Calu3 (cell line): Measurements from ENCODE around the gene TSPAN13. TPM values are rescaled to one million over a fixed set of nuclear protein-coding genes. Genes with fewer than 3 reads are reported as not detected.

Source experiments
- BruUV-seq: library from RNA; stranded (reverse); fragments of 400-500 nt; replicated peaks from 2 replicates; lab custom pipeline; 2021; lab: Mats Ljungman, UMichigan
- CTCF ChIA-PET: fragments of 300-600 bp; sonication (Branson Sonifier 250); formaldehyde crosslinking; loops from one replicate; lab custom pipeline; 2022; ENCODE audit warnings: antibody characterized with exemption; lab: Charles Lee
- DNase-seq: peaks from one replicate; pipeline ENCODE4 v3.0.0; 2022
- H3K27ac Mint-ChIP-seq: one replicate; pipeline ENCODE4 v1.8.0; 2022; ENCODE audit warnings: mixed read lengths; ENCODE audit not compliant: unreplicated experiment
- H3K27me3 Mint-ChIP-seq: one replicate; pipeline ENCODE4 v1.8.0; 2022; ENCODE audit warnings: mixed read lengths; ENCODE audit not compliant: unreplicated experiment
- H3K36me3 Mint-ChIP-seq: one replicate; pipeline ENCODE4 v1.8.0; 2022; ENCODE audit warnings: mild to moderate bottlenecking, moderate library complexity, mixed read lengths; ENCODE audit not compliant: insufficient read depth, unreplicated experiment
- H3K4me1 Mint-ChIP-seq: one replicate; pipeline ENCODE4 v1.8.0; 2022; ENCODE audit warnings: mild to moderate bottlenecking, low read depth, mixed read lengths; ENCODE audit not compliant: unreplicated experiment
- H3K4me3 Mint-ChIP-seq: one replicate; pipeline ENCODE4 v1.8.0; 2022; ENCODE audit warnings: mild to moderate bottlenecking, low read depth, moderate library complexity, mixed read lengths; ENCODE audit not compliant: unreplicated experiment
- H3K9me3 Mint-ChIP-seq: one replicate; pipeline ENCODE4 v1.8.0; 2022; ENCODE audit warnings: low read depth, mixed read lengths; ENCODE audit not compliant: unreplicated experiment
- CTCF ChIP-seq: fragments of 200-600 bp; IDR thresholded peaks from one replicate; pipeline ENCODE4 v1.8.0; 2022; ENCODE audit warnings: antibody characterized with exemption; ENCODE audit not compliant: unreplicated experiment
- intact Hi-C: fragments of 100-400 bp; cut with micrococcal nuclease; formaldehyde crosslinking; loops from one replicate; pipeline ENCODE4 v1.10.0; 2022; ENCODE audit not compliant: unreplicated experiment
- total RNA-seq: library from RNA; stranded (reverse); gene quantifications from 2 replicates; pipeline ENCODE4 v1.2.3, GENCODE V29; 2022

Gene TSPAN13
- total RNA-seq, 1 experiment from 2014 or later = 148 TPM

GRCh38 chr7:16826060-16826459 is 72.5 kb downstream of the TSPAN13 start:
- no peaks in the 10 kb centered on the region for H3K9me3 Mint-ChIP-seq
- no peak overlapping the region for H3K27ac Mint-ChIP-seq
- no peak for TF ChIP-seq CTCF
- no peaks in the 10 kb centered on the region for H3K27me3 Mint-ChIP-seq
- peaks cover 18% of the 10 kb centered on the region for H3K4me1 Mint-ChIP-seq
- peaks cover 4% of the 10 kb centered on the region for H3K36me3 Mint-ChIP-seq
- intact Hi-C loops = no loop called here
- CTCF ChIA-PET = interaction anchor here (0.5 to 0.6 kb wide), 2 partner anchors 114 to 157 kb away, joined by 3 to 6 read pairs; no protein-coding TSS in a partner anchor
- no peak for DNase-seq
- BruUV-seq = no TSS peak
- no peak overlapping the region for H3K4me3 Mint-ChIP-seq

GRCh38 chr7:16833373-16833772 is 79.8 kb downstream of the TSPAN13 start:
- H3K4me3 Mint-ChIP-seq = no peak overlapping the region
- DNase-seq = no peak
- intact Hi-C loops = no loop called here
- BruUV-seq = no TSS peak
- peaks cover 3% of the 10 kb centered on the region for H3K9me3 Mint-ChIP-seq
- peaks cover 4% of the 10 kb centered on the region for H3K4me1 Mint-ChIP-seq
- CTCF ChIA-PET = interaction anchor here (0.5 kb wide), 1 partner anchor 839 kb away, joined by 3 read pairs; no protein-coding TSS in a partner anchor
- no peaks in the 10 kb centered on the region for H3K27me3 Mint-ChIP-seq
- H3K27ac Mint-ChIP-seq = no peak overlapping the region
- no peaks in the 10 kb centered on the region for H3K36me3 Mint-ChIP-seq
- TF ChIP-seq CTCF = no peak

Other genes starting within 250 kb of the TSPAN13 start
- gene LRRC72, start 226.9 kb upstream of the TSPAN13 start, total RNA-seq = not detected in 2 replicates
- 29.9 and 32.5 TPM in 2 replicates for gene ANKMY2, start 108.0 kb upstream of the TSPAN13 start, total RNA-seq
- 185 and 194 TPM in 2 replicates for gene BZW2, start 107.6 kb upstream of the TSPAN13 start, total RNA-seq
- gene AGR2, start 51.2 kb downstream of the TSPAN13 start, total RNA-seq = 378 and 444 TPM in 2 replicates
- gene AGR3, start 128.2 kb downstream of the TSPAN13 start, total RNA-seq = 8.4 and 11.0 TPM in 2 replicates